ENCODE measurements around the gene ADPRS. TPM values are rescaled to one million over a fixed set of nuclear protein-coding genes. Genes with fewer than 3 reads are reported as not detected.

Gene ADPRS
- total RNA-seq, 2 experiments from 2014 or later: 35.4 to 36.9 TPM

DNA sequence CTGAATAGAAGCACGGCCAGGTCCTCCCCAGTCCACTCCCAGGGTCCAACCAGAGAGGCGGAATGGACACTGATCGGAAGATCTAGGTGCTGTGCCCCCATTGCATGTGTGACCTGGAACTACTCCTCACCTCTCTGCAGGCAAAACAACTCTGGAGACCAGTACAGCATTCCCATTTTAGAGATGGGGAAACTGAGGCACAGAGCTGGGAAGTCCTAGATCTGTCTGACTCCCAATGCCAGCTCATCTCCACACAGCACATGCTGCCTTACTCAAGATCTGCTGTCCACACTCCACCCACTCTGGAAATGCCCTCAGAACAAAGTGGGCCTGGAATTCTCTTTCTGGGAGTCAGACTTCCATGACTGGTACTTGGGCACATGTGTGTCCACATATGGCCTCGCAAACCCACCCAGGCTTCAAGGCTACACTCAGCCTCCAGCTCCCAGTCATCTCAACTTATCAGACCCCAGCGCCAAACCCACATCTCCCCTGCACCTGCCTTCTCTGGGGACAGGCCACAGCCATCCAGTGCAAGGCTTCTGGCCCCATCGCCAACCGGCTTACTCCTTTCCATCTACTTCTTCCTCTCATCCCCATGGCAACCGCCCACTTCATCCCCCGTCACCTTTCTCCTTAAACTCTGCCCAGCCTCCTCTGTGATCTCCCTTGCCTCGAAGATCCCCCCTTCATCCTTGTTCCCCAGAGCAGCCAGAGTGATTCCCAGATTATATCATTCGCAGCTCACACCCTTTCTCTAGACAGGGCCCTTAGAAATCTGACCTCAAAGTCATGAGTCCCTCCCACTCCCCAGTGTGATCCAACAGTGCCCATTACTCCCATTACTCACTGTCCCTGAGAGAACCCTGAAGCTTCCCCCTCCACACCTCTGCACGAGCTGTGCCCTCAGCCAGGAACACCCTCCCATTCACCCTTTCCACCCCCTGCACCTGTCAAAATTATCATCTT, 33.7 kb downstream of the ADPRS start:
- ATAC-seq: no peak
- Mint-ChIP-seq H3K27me3 (peaks cover 42% of the 10 kb centered on the region), H3K27ac (no peak overlapping the region), H3K36me3 (no peaks in the 10 kb centered on the region), H3K4me3 (no peak overlapping the region), H3K4me1 (peaks cover 8% of the 10 kb centered on the region), H3K9me3 (ENCODE audit: low read depth) (no peaks in the 10 kb centered on the region)
- CTCF ChIA-PET: interaction anchor here (1.0 to 2.6 kb wide), 2 partner anchors 10 to 12 kb away, joined by 3 to 12 read pairs; no protein-coding TSS in a partner anchor
- DNase-seq: no peak

DNA sequence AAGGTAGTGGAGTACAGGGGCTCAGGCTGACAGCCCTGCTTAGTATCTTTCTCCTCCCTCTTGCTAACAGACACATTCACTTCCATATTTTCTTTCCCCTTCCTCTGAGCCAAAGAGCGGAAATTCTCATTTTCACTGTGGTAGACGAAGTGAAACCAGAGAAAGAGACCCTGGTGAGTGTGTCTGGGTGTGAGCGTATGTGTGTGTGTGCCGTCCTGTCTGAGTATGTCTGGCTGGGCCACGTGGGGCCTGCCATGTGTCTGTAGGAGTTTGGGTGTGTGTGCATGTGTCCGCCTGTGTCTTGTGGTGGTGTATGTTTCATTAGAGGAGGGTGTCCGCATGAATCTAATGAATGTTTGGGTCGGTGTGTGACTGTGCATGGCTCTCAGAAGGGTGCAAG, 34.7 kb downstream of the ADPRS start:
- Mint-ChIP-seq H3K4me3 (no peak overlapping the region), H3K27me3 (peaks cover 42% of the 10 kb centered on the region), H3K4me1 (peaks cover 8% of the 10 kb centered on the region), H3K27ac (no peak overlapping the region), H3K36me3 (no peaks in the 10 kb centered on the region), H3K9me3 (ENCODE audit: low read depth) (no peaks in the 10 kb centered on the region)
- CTCF ChIA-PET: interaction anchor here (1.0 to 2.6 kb wide), 2 partner anchors 9 to 11 kb away, joined by 3 to 12 read pairs; no protein-coding TSS in a partner anchor
- DNase-seq (no peak), ATAC-seq (peak; percentile 31)

DNA sequence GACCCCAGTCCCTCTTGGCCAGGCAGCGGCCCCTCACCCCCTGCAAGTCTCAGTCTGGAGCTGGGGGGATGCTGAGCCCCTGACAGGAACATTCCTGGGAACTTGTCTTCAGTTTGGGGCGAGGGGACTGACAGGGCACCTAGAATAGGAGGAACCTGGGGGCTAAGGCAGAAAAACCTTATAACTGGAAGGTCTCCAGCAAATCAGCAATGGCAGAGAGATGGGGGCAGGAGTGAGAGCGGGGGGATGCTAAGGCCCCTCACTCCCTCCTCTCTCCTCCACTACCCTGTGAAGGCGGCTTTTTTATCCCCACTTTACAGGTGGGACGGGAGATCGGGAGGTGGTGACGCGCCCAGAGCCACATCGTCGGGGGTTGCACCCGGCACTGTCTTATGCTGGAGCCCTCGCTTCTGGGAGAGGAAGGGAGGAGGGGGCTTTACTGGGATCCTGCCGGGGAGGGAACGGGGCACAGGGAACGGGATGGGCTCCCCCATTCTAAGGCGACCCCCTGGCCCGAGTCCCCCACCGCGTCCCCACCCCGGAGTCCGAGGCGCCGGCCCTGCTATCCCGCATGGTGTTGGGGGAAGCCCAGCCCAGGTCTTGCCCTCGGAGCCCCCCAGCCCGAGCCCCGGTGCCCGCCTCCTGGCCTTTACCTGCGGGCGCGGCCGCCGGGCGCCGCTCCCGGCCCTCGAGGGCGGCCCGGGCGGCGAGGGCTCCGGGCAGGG, 35.9 kb downstream of the ADPRS start:
- H3K9me3 Mint-ChIP-seq (ENCODE audit: low read depth): no peaks in the 10 kb centered on the region
- no peak overlapping the region for H3K4me3 Mint-ChIP-seq
- ATAC-seq: no peak
- H3K27ac Mint-ChIP-seq: no peak overlapping the region
- CTCF ChIA-PET: no interaction called here
- no peaks in the 10 kb centered on the region for H3K36me3 Mint-ChIP-seq
- H3K27me3 Mint-ChIP-seq: peaks cover 42% of the 10 kb centered on the region
- H3K4me1 Mint-ChIP-seq: peaks cover 8% of the 10 kb centered on the region
- no peak for DNase-seq

DNA sequence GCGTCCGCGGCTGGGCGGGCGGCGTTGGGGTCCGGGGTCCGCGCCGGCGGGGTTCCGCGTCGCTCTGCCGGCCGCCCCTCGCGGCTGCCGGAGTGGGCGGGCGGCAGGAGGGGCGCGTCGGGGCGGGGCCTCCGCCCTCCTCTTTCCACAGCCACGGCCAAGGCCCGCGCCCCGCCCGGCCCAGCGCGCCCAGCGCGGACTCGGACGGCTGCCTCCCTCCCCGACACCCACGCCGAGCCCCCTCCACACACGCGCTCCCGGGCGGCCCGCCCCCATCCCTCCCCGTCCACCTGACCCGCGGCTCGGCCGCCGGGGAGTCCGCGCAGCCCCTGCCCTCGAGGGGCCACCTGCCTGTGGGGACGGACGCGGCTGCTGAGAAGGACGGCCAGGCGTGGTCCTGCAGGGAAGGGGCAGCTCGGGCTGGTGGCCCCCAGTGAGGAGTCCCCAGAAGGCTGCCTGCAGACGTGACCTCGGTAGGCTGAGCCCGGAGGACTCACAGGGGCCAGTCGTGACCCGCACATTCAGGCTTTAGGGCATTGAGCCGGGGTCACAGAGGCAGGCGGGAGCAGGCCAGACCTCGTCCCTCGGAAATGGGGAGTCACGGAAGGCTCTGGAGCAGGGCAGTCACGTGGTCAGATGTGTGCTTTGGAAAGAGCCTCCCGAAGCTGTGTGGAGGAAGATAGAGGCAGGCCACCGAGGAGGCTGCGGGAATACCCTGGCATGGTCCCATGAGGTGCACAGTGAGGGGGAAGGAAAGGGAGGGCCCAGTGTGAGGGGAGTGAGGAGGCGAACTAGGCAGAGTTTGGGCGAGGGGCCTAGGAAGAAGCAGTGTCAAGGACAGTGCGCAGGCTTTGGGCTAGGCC, 36.7 kb downstream of the ADPRS start, which contains the start of gene COL8A2:
Gene COL8A2, minus strand, starts transcription at position 94 of the 863 bp plus-strand sequence. CDS start 24,980 bp downstream, outside the sequence.
- Mint-ChIP-seq H3K4me3 (no peak within 1 kb of the TSS), H3K27ac (no peak within 1 kb of the TSS), H3K9me3 (ENCODE audit: low read depth) (no peaks in the 10 kb centered on the region), H3K4me1 (peaks cover 8% of the 10 kb centered on the region), H3K27me3 (peaks cover 40% of the 10 kb centered on the region), H3K36me3 (no peaks in the 10 kb centered on the region)
- ATAC-seq (peak; percentile 67), DNase-seq (no peak)
- CTCF ChIA-PET: interaction anchor here (0.6 kb wide), 1 partner anchor 149 kb away, joined by 3 read pairs; no protein-coding TSS in a partner anchor

DNA sequence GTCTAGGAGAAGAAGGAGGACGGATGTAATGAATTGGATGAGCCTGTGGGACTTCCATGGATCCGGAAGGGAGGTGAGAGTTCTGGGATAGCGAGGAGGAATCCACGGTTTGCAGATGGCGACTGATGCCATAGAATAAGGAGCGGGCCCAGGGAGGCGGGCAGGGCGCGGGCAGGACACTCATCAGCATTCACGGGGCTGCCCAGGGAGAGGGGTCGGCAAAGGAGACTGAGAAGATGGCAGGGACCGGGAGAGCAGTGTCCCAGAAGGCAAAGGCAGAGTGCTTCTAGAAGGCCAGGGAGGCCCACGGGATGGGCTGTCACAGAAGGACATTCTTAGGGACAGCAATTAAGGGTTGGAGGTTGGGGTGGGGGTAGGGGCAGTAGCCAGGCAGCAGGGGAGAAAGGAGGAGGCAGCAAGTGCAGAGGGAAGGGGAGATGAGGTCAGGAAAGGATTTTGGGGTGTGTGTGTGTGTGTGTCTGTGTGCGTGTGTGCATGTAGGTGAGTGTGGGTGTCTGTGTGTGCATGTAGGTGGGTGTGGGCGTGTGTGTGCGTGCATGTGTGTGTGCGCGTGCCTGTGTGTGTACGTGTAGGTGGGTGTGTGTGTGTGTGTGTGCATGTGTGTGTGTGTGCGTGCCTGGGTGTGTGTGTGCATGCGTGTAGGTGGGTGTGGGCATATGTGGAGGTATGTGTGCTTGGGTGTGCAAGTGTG, 37.5 kb downstream of the ADPRS start:
- H3K36me3 Mint-ChIP-seq: no peaks in the 10 kb centered on the region
- no peak overlapping the region for H3K27ac Mint-ChIP-seq
- H3K9me3 Mint-ChIP-seq (ENCODE audit: low read depth): no peaks in the 10 kb centered on the region
- H3K4me3 Mint-ChIP-seq: no peak overlapping the region
- ATAC-seq: no peak
- peaks cover 8% of the 10 kb centered on the region for H3K4me1 Mint-ChIP-seq
- no peak for DNase-seq
- peaks cover 40% of the 10 kb centered on the region for H3K27me3 Mint-ChIP-seq
- CTCF ChIA-PET: interaction anchor here (0.6 kb wide), 1 partner anchor 148 kb away, joined by 3 read pairs; no protein-coding TSS in a partner anchor

DNA sequence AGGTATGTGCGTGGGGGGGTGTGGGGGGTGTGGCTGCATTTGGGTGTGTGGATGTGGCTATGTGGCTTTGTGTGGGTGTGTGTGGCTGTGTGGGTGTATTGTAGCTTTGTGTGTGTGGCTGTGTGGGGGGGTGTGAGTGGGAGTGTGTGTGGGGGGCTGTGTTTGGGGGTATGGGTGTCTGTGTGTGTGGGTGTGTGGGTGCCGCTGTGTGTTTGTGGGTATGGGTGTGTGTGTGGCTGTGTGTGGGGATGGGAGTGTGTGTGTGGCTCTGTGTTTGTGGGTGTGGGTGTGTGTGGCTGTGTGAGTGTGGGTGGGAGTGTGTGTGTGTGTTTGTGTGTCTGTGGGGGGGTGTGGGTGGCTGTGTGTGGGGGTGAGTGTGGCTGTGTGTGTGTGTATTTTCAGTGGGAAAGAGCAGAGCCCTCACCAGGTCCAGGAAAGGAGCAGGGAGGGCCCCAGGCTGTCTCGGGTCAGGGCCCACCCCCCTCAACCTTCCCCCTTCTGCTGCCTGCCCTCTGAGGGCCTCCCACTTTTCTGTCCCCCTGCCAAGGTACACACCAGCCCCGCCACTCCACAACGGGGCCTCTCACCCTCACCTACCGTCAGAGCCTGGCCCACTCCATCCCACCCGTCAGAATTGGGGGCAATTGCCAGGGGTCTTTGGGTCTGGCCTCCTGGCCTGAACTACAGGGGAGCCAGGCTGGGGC, 38.3 kb downstream of the ADPRS start:
- H3K27ac Mint-ChIP-seq: no peak overlapping the region
- H3K4me1 Mint-ChIP-seq: peaks cover 8% of the 10 kb centered on the region
- H3K9me3 Mint-ChIP-seq (ENCODE audit: low read depth): no peaks in the 10 kb centered on the region
- H3K4me3 Mint-ChIP-seq: no peak overlapping the region
- no peak for ATAC-seq
- H3K36me3 Mint-ChIP-seq: no peaks in the 10 kb centered on the region
- no peak for DNase-seq
- CTCF ChIA-PET: interaction anchor here (1.3 to 12.3 kb wide), 2 partner anchors 28 to 61 kb away, joined by 4 to 307 read pairs; no protein-coding TSS in a partner anchor
- peaks cover 36% of the 10 kb centered on the region for H3K27me3 Mint-ChIP-seq

DNA sequence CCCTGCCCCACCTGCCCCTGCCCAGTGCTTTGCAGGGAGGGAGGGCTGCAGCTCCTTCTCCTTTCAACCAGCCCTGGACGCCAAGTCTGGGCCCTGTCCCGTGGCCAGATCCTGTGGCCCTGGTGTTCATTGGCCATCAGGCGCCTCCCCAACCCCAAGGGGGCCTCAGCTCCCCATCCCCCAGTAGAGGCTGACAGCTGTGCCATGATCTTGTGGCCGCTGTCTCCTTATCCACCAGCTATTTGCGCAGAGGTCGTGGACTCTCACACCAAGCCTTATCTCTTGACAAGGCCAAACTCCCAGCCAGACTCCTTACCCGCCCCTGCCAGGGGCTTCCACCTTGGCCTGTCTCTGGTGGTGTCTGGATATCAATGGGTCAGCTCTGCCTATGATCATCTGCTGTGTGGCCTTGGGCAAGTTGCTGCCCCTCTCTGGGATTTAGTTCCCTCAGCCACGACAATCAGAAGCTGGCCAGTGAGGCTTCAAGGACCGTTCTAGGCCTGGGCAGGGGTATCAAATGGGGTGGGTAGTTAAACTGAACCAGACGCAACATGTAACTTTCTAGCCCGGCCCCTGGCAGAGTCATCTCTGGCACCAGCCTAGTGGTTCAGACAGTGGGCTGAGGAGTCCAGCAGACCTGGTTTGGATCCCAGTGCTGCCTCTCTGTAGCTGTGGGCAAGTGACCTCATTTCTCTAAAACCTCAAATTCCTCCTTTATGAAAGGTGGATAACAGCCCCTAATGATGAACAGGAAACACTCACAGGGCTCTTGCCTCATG, 39.6 kb downstream of the ADPRS start:
- ATAC-seq: no peak
- H3K4me1 Mint-ChIP-seq: peaks cover 6% of the 10 kb centered on the region
- H3K27me3 Mint-ChIP-seq: peaks cover 24% of the 10 kb centered on the region
- no peaks in the 10 kb centered on the region for H3K9me3 Mint-ChIP-seq (ENCODE audit: low read depth)
- H3K4me3 Mint-ChIP-seq: no peak overlapping the region
- CTCF ChIA-PET: interaction anchor here (1.3 to 12.3 kb wide), 4 partner anchors 9 to 60 kb away, joined by 3 to 307 read pairs (median 6); no protein-coding TSS in a partner anchor
- no peaks in the 10 kb centered on the region for H3K36me3 Mint-ChIP-seq
- no peak for DNase-seq
- no peak overlapping the region for H3K27ac Mint-ChIP-seq

DNA sequence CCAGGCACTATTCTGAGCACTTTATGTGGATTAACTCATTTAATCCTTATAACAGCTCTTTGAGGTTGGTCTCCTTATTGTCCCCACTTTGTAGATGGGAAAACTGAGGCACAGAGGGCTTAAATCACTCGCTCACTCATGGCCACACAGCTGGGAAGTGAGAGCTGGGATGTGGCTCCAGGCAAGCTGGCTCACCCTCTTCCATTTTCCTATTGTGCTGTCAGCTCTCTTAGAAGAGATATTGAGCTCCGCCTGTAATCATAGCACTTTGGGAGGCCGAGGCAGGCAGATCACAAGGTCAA, 40.2 kb downstream of the ADPRS start:
- no peaks in the 10 kb centered on the region for H3K9me3 Mint-ChIP-seq (ENCODE audit: low read depth)
- H3K36me3 Mint-ChIP-seq: no peaks in the 10 kb centered on the region
- CTCF ChIA-PET: interaction anchor here (1.1 to 12.3 kb wide), 3 partner anchors 10 to 30 kb away, joined by 3 to 307 read pairs (median 7); no protein-coding TSS in a partner anchor
- no peak for DNase-seq
- H3K27me3 Mint-ChIP-seq: peaks cover 18% of the 10 kb centered on the region
- H3K27ac Mint-ChIP-seq: no peak overlapping the region
- H3K4me1 Mint-ChIP-seq: peaks cover 3% of the 10 kb centered on the region
- H3K4me3 Mint-ChIP-seq: no peak overlapping the region
- ATAC-seq: no peak

DNA sequence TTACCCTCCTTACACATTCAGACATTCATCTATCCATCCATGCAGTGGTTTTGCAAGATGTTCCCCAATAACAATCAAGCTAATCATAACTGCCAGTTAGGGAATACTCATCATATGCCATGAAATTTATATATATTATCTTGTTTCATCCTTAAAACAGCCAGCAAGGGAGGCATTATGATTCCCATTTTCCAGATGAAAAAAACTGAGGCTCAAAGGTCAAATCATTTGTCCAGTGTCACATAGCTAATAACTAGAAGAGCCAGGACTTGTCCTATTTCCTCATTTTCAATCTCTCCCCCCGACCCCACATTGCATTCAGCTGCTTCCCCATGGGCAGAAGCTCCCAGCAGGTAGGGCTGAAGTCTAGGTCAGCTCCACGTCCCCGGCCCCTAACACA, 43.3 kb downstream of the ADPRS start:
- CTCF ChIA-PET: interaction anchor here (1.4 to 12.3 kb wide), 3 partner anchors 9 to 33 kb away, joined by 3 to 307 read pairs (median 4); no protein-coding TSS in a partner anchor
- H3K27ac Mint-ChIP-seq: no peak overlapping the region

DNA sequence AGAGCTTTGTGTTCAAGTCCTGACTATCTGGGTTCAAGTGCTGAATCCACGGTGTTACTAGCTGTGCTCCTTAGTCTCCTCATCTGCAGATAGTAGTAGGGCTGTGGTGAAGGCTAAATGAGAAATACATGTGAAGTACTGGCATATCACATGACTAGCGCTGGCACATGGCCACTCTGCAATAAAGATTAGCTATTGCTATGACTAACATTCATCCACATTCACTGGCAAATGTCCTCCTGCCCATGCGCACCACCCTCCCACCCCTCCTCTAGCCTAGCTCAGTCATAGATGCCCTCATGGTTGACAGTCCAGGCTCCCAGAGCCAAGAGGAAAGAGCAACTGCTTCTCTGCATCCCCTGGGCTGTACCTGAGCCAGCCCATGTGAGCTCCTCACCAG, 44.8 kb downstream of the ADPRS start:
- Mint-ChIP-seq H3K4me3 (no peak overlapping the region), H3K4me1 (peaks cover 7% of the 10 kb centered on the region), H3K9me3 (ENCODE audit: low read depth) (no peaks in the 10 kb centered on the region), H3K27ac (no peak overlapping the region), H3K36me3 (peaks cover 2% of the 10 kb centered on the region), H3K27me3 (no peaks in the 10 kb centered on the region)
- CTCF ChIA-PET: interaction anchor here (1.2 to 12.3 kb wide), 9 partner anchors 12 to 169 kb away, joined by 3 to 307 read pairs (median 22); partner anchors contain the start of gene TRAPPC3
- ATAC-seq (no peak), DNase-seq (no peak)

More for the DNA sequence above, 43.3 kb downstream of the ADPRS start:
- no peak for ATAC-seq
- Mint-ChIP-seq H3K4me1 (peaks cover 7% of the 10 kb centered on the region), H3K4me3 (no peak overlapping the region), H3K36me3 (no peaks in the 10 kb centered on the region), H3K9me3 (ENCODE audit: low read depth) (no peaks in the 10 kb centered on the region), H3K27me3 (no peaks in the 10 kb centered on the region)
- no peak for DNase-seq

DNA sequence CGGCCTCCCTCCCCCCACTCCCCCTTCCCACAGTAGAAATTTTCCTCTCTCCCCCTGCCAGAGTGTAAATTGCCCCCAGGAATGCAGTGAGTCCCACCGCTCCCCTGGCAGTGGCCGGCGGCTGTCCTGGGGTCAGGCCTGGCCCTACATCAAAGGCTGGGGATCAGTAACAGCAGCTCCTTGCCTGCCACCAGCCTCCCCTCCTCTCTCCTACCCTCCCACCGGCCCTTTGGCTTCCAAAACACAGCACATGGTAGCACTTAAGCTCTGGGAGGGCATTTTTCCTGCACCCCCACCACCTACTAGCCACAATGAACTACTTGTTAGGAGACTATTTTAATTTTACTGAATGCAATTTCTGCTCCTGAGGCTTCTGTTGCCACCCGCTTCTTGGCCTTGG, 45.3 kb downstream of the ADPRS start:
- H3K36me3 Mint-ChIP-seq: peaks cover 2% of the 10 kb centered on the region
- H3K4me3 Mint-ChIP-seq: no peak overlapping the region
- no peak overlapping the region for H3K27ac Mint-ChIP-seq
- no peak for ATAC-seq
- DNase-seq: no peak
- H3K4me1 Mint-ChIP-seq: peaks cover 7% of the 10 kb centered on the region
- H3K9me3 Mint-ChIP-seq (ENCODE audit: low read depth): no peaks in the 10 kb centered on the region
- CTCF ChIA-PET: interaction anchor here (0.7 to 12.3 kb wide), 19 partner anchors 12 to 203 kb away, joined by 3 to 307 read pairs (median 6); partner anchors contain the start of genes AGO3, MAP7D1, SH3D21 and TRAPPC3
- no peaks in the 10 kb centered on the region for H3K27me3 Mint-ChIP-seq
